ENCODE measurements around the gene HOXA4.

DNA sequence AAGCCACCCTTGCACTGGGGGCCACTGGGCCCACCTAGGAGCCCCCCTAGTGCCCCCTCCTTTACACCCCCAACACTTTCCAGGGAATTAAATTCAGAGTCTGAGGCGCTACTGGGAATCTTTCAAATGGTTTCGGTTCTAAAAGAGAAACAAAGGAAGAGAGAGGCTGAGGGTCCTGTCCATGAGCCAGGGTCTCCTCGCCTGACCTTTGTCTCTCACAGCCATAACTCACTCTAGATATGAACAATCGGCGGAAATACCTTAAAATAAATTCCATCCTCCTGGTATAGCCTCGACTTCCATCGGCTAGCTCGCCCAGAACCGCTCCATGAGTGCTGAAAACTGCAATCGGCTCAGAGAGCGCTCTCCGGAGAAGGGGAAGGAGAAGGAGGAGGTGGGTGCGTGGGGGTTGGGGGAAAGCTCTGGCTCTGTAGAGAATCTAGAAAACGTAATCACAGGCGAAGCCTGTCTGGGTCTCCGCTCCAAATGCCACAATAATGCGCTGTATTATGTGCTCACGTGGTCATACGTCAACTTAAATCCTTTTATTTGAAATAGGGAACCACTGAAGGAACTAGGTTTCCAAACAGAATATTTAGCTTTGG, 12.6 kb downstream of the HOXA4 start:
- TF ChIP-seq, protein P1, sequence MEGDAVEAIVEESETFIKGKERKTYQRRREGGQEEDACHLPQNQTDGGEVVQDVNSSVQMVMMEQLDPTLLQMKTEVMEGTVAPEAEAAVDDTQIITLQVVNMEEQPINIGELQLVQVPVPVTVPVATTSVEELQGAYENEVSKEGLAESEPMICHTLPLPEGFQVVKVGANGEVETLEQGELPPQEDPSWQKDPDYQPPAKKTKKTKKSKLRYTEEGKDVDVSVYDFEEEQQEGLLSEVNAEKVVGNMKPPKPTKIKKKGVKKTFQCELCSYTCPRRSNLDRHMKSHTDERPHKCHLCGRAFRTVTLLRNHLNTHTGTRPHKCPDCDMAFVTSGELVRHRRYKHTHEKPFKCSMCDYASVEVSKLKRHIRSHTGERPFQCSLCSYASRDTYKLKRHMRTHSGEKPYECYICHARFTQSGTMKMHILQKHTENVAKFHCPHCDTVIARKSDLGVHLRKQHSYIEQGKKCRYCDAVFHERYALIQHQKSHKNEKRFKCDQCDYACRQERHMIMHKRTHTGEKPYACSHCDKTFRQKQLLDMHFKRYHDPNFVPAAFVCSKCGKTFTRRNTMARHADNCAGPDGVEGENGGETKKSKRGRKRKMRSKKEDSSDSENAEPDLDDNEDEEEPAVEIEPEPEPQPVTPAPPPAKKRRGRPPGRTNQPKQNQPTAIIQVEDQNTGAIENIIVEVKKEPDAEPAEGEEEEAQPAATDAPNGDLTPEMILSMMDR (conservative IDR thresholded peaks at IDR 0.05 in 1 of 2, IDR thresholded peaks at IDR 0.05 in 1 of 2; ENCODE audit: low read depth in 1 of 2, low read length in 2 of 2) = no peak
- TF ChIP-seq EZH2 (IDR thresholded peaks at IDR 0.05; ENCODE audit: low read length, missing control alignments) = no peak

Data from fibroblast of lung (primary cell).